ENCODE results near the gene CLN6. TPM values are rescaled to one million over a fixed set of nuclear protein-coding genes. Genes with fewer than 3 reads are reported as not detected.
A peak's percentile ranks its signal among the peaks of the same experiment; 100 is the strongest.

CLN6 gene
- total RNA-seq, 4 donors from 2014 or later, result 13.4 to 18.2 (median 16.1) TPM

DNA sequence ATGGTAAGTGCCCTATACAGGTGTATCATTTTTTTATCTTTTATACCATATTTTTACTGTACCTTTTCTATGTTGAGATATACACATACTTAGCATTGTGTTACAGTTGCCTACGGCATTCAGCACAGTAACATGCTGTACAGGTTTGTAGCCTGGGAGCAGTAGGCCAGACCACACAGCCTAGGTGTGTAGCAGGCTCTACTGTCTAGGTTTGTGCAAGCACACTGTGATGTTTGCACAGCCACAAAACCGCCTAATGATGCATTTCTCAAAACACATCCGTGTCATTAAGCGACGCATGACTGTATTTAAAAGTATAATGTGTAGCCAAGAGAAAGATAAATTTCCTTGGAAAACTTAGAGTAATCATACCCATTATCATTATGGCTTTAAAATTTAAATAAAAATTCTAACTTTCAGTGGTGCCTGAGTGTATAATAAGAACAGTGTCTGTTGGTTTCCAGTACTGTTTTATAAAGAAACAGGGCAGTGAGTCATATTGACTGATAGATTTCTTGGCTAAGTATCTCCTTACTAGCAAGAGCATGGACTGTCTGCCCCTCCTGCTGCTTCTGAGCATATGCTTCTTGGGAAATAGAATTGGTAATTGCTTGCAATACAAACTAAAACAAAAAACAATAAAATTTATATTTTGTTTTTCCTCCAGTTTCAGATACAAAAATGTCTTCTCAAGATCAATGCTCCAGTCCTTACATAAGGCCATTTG lies 42.7 kb downstream of the CLN6 start:
- intact Hi-C loops (cut with DNase I), result no loop called here
- DNase-seq (ENCODE audit: extremely low spot score), result no peak
- Histone ChIP-seq H3K9me3 (no peaks in the 10 kb centered on the region), H3K4me1 (peaks cover 25 to 75% (median 56%) of the 10 kb centered on the region in 4 donors), H3K4me3 (peak overlapping the region in 2 of 4 donors; percentile 23 to 24), H3K27me3 (no peaks in the 10 kb centered on the region), H3K36me3 (peaks cover under 1 to 45% (median 32%) of the 10 kb centered on the region in 4 donors), H3K27ac (replicated peaks in 1 of 4) (peak overlapping the region; percentile 76 to 86 (median 82))
- TF ChIP-seq POLR2A (IDR thresholded peaks at IDR 0.05; ENCODE audit: low read depth) (no peak), POLR2AphosphoS5 (IDR thresholded peaks at IDR 0.05) (peak in 1 of 2 donors; percentile 38)
- 51% methylated on average over 5 of the region's 5 CpGs for WGBS

GRCh38 chr15:68184616-68185480 lies 44.7 kb downstream of the CLN6 start:
- peak overlapping the region in 3 of 4 donors; percentile 31 to 84 (median 79) for H3K27ac ChIP-seq (replicated peaks in 1 of 4)
- H3K4me3 ChIP-seq, result no peak overlapping the region
- no peak for TF ChIP-seq CTCF (IDR thresholded peaks at IDR 0.05)
- no peak for TF ChIP-seq EP300 (IDR thresholded peaks at IDR 0.05)
- no peak for TF ChIP-seq POLR2AphosphoS5 (IDR thresholded peaks at IDR 0.05)
- TF ChIP-seq POLR2A (IDR thresholded peaks at IDR 0.05; ENCODE audit: low read depth), result no peak
- WGBS, result 92% methylated on average over 5 of the region's 5 CpGs
- peaks cover 25 to 57% (median 48%) of the 10 kb centered on the region in 4 donors for H3K4me1 ChIP-seq
- intact Hi-C loops (cut with DNase I), result no loop called here
- H3K36me3 ChIP-seq, result peaks cover 9 to 56% (median 45%) of the 10 kb centered on the region in 4 donors
- no peaks in the 10 kb centered on the region for H3K9me3 ChIP-seq
- no peaks in the 10 kb centered on the region for H3K27me3 ChIP-seq
- DNase-seq (ENCODE audit: extremely low spot score), result no peak

- peak overlapping the region in 3 of 4 donors; percentile 31 to 84 (median 79) for H3K27ac ChIP-seq (replicated peaks in 1 of 4)
- TF ChIP-seq POLR2AphosphoS5 (IDR thresholded peaks at IDR 0.05) (no peak), EP300 (IDR thresholded peaks at IDR 0.05) (no peak), CTCF (IDR thresholded peaks at IDR 0.05) (no peak), POLR2A (IDR thresholded peaks at IDR 0.05; ENCODE audit: low read depth) (no peak)
- peaks cover 22 to 53% (median 43%) of the 10 kb centered on the region in 4 donors for H3K4me1 ChIP-seq
- intact Hi-C loops (cut with DNase I), result no loop called here
- H3K27me3 ChIP-seq, result no peaks in the 10 kb centered on the region
- WGBS, result 93% methylated on average over 5 of the region's 5 CpGs
- H3K4me3 ChIP-seq, result no peak overlapping the region
- H3K36me3 ChIP-seq, result peaks cover 9 to 65% (median 49%) of the 10 kb centered on the region in 4 donors
- DNase-seq (ENCODE audit: extremely low spot score), result no peak
- no peaks in the 10 kb centered on the region for H3K9me3 ChIP-seq
These were observed 45.8 kb downstream of the CLN6 start for GRCh38 chr15:68183616-68184315.

DNA sequence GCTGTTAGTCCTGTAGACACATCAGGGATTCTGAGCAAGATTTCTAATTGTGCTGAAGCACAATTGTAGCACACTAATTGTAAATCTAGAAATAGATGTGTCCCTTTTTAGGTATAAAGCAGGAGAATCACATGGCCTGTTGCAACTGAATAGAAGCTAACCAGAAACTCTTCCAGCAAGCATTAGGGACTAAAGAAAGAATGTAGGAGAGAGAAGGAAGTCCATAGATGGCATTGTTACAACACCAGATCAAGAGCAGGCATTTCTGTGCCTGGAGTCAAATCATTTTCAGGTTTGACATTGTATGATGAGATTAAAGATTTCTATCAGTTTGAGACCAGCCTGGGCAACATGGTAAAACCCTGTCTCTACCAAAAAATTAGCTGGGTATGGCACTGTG lies 51.8 kb downstream of the CLN6 start:
- H3K27ac ChIP-seq (replicated peaks in 1 of 4), result peak overlapping the region; percentile 65 to 70 (median 68)
- intact Hi-C loops (cut with DNase I), result no loop called here

More for the DNA sequence above, 51.8 kb downstream of the CLN6 start:
- H3K36me3 ChIP-seq, result peaks cover 9 to 84% (median 49%) of the 10 kb centered on the region in 4 donors
- no peaks in the 10 kb centered on the region for H3K9me3 ChIP-seq
- H3K4me1 ChIP-seq, result peaks cover 9 to 34% (median 23%) of the 10 kb centered on the region in 4 donors
- no peak overlapping the region for H3K4me3 ChIP-seq
- no peaks in the 10 kb centered on the region for H3K27me3 ChIP-seq
- DNase-seq (ENCODE audit: extremely low spot score), result no peak
- TF ChIP-seq POLR2AphosphoS5 (IDR thresholded peaks at IDR 0.05), result peak; percentile 41 to 43
- no peak for TF ChIP-seq EP300 (IDR thresholded peaks at IDR 0.05)
- TF ChIP-seq CTCF (IDR thresholded peaks at IDR 0.05), result no peak
- TF ChIP-seq POLR2A (IDR thresholded peaks at IDR 0.05; ENCODE audit: low read depth), result no peak

Measured in esophagus muscularis mucosa (tissue), 4 donors.